Measurements from ENCODE around the gene DLK2.

DNA sequence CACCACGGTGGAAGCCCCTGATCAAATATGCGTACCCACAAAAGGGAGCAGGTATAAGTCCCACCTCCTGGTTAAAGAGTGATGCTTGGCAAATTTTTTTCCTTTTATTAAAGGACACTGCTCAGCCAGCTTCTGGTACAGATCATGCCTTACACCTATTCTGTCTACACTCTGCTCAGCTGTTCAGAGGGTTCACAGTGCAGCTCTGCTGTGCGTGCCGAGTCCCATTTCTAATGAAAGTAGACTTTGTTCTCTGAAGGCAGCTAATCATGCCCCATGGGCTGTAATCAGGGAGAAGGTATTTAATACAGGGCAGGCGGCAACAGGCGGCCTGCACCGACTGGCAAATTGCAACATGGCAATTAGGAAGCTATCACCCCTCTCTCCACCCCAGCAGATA, 38.5 kb upstream of the DLK2 start:
- TF ChIP-seq, protein P1, sequence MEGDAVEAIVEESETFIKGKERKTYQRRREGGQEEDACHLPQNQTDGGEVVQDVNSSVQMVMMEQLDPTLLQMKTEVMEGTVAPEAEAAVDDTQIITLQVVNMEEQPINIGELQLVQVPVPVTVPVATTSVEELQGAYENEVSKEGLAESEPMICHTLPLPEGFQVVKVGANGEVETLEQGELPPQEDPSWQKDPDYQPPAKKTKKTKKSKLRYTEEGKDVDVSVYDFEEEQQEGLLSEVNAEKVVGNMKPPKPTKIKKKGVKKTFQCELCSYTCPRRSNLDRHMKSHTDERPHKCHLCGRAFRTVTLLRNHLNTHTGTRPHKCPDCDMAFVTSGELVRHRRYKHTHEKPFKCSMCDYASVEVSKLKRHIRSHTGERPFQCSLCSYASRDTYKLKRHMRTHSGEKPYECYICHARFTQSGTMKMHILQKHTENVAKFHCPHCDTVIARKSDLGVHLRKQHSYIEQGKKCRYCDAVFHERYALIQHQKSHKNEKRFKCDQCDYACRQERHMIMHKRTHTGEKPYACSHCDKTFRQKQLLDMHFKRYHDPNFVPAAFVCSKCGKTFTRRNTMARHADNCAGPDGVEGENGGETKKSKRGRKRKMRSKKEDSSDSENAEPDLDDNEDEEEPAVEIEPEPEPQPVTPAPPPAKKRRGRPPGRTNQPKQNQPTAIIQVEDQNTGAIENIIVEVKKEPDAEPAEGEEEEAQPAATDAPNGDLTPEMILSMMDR (IDR thresholded peaks at IDR 0.05) = no peak
- TF ChIP-seq POLR2A (IDR thresholded peaks at IDR 0.05) = no peak

Measured in body of pancreas (tissue), 4 donors.